GM21515 (cell line): ENCODE data around the gene PDCD6IP.
"Not testable (repeated sequence)": the region's sequence is repeated elsewhere in the genome, so short reads cannot be mapped to it uniquely, and the experiment has no call there.

Experiments
- ATAC-seq: cut with Tn5 transposase; IDR thresholded peaks from one replicate; pipeline ENCODE4 v1.9.1; 2021; ENCODE audit not compliant: unreplicated experiment

The PDCD6IP gene

DNA sequence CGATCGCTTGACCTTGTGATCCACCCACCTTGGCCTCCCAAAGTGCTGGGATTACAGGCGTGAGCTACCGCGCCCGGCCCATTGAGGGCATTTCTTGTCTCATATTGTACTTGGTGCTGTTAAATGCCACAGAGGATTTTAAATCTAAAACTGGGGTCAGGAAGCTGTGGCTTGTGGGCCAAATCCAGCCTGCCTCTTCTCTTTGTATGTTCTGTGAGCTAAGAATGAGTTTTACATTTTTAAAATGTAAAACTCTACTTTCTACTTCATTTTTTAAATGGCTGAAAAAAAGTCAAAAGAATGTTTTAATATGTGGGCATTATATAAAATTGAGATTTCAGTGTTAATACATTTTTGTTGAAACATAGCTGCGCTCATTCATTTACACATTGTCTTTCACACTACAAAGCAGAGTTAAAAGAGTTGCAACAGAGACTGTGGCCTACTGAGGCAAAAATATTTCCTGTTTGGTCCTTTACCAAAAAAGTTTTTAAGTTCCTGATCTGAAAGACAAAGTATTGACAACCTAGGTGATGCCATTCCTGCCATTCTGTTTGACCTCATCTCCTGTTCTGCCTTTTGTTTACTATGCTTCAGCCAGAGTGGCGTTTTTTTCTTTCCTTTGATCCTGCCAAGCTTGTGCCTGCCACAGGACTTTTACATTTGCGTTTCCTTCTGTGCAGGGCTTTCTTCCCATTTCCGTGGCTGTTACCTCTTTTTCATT lies 50.4 kb downstream of the PDCD6IP start:
- ATAC-seq, result no peak

DNA sequence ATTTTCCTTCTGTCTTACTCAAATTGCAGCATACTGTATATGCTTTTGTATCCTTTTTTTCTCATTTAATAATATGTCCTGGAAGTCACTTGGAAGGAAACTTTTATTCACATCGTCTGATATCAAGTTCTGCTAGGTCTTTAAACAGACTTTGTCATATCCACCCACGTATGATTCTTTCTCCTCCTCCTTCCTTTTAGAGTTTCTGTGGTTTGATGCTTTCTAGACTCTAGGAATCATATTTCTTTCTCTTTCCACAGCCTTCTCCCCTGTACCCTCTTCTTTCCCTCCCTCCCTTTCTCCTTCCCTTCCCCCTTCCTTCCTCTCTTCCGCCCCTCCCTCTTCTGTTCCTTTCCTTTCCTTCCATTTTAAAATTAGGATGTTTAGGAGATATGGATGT lies 52.2 kb downstream of the PDCD6IP start:
- ATAC-seq, result not testable (repeated sequence)

DNA sequence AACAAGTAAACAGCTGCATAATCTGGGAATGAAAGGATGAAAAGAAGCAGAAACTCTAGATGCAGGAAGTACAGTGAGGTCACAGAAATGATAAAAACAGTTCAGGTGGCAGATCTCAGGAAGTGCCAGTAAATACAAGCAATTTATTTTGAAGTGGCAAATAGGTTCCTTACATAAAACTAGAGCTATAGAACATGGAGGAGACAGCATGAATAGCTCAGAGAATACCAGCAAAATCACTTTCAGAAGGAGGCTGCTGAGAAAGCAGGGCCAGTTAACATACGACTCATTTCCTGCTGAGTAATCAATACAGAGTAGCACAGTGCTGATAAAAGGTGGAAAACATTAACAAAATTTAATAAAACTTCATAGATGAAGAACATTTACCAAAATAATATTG lies 57.0 kb downstream of the PDCD6IP start:
- not testable (repeated sequence) for ATAC-seq

DNA sequence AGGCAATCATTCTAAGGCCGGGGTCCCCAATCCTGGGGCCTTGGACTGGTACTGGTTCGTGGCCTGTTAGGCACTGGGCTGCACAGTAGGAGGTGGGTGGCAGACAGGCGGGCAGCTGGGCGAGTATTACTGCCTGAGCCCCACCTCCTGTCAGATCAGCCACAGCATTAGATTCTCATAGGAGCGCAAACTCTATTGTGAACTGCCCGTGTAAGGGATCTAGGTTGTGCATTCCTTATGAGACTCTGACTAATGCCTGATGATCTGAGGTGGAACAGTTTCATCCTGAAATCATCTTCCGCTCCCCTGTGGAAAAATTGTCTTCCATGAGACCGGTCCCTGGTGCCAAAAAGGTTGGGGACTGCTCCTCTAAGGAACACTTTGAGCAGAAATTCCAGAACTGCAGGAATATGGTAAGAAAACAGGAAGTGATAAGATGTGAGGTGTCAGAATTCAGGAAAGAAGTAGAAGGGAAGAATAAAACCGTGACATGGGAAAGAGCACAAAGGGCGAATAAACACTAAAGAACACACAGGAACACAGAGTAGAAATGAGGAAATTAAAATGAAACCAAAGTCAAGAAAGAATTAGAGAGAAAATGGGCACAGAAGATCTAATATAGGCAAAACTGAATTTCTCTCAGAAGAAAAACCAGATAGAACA lies 57.6 kb downstream of the PDCD6IP start:
- no peak for ATAC-seq

DNA sequence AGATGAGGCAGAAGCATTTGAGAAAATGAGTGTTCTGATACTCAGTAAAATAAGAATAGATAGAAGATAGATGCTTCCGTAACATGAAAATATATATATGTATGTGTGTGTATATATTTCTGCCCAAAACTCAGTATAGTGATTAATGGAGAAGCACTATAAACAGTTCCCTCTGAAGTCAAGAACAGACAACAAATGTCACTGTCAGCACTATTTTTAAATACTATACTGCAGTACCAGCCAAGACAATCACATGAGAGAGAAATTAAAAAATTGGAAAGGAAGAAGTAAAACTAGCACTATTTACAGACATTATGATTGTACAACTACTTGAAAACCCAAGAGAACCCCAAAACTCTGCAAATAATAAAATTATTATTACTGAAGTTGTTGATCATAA lies 59.3 kb downstream of the PDCD6IP start:
- ATAC-seq, result not testable (repeated sequence)

DNA sequence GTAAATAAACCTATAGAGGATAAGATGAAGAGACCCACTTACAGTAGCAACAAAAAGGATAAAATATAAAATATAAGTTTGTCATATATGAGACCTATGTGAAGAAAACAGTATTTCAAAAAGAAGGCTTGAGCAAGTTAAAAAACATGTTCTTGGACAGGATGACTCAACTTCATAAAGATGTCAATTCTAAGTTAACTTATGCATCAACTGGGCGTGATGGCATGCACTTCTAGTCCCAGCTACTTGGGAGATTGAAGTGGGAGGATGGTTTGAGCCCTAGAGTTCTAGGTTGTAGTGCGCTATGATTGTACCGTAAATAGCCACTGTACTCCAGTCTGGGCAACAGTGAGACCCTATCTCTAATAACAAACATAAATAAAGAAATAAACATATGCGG lies 59.7 kb downstream of the PDCD6IP start:
- ATAC-seq, result no peak

DNA sequence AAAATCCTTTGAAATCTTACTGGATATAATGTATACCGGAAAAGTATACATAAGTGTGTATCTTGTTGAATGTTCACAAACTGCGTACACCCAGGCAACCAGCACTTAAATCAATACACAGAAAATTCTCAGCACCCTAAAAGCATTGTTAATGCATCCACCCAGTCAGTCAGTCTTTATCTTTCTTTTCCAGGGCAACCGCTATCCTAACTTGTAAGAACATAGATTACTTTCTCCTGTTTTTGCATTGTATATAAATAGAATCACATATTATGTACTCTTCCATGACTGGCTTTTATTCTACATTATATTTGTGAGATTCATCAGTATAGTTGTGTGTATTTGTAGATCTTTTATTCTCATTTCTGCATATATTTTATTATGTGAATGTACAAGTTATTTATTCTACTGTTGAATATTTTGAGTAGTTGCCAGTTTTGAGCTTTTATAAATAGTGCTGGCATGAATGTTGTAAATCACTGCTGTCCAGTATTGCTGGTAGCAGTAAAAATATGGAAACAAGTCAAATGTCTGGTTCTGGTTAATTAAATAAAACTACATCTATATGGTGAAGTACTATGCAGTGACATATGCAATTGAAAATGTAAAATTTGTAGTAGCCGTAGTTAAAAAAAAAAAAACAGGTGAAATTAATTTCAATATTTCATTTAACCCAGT lies 62.1 kb downstream of the PDCD6IP start:
- ATAC-seq, result no peak

DNA sequence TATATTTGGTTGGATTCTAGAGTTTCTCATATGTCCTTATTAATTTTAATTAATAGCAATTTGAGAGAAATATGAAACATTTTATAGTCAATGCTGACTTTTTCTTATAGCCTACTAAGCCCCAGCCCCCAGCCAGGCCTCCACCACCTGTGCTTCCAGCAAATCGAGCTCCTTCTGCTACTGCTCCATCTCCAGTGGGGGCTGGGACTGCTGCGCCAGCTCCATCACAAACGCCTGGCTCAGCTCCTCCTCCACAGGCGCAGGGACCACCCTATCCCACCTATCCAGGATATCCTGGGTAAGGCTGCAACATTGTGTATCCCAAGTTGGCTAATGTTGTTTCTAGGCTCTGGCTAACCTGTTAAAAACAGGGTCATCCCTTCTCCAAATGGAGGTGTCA lies 66.7 kb downstream of the PDCD6IP start:
- no peak for ATAC-seq

DNA sequence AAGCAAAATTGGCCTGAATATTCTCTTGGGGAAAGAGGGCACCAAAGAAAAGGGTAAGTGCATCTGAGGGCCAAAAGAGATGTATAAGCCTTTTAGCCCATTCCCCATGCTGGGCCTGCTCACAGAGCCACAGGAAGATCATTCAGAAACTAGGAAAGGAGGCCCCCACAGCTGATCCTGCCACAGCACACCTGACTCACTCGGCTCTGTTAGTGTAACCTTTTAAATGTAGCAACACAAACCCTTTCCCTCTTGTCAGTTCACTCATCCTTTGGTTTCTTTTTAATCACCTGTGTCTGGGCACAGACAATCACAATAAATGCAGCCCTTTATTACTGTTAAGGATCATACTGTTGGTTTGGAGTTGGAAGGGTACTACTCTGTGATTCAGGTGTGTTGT lies 69.9 kb downstream of the PDCD6IP start:
- ATAC-seq, result no peak

DNA sequence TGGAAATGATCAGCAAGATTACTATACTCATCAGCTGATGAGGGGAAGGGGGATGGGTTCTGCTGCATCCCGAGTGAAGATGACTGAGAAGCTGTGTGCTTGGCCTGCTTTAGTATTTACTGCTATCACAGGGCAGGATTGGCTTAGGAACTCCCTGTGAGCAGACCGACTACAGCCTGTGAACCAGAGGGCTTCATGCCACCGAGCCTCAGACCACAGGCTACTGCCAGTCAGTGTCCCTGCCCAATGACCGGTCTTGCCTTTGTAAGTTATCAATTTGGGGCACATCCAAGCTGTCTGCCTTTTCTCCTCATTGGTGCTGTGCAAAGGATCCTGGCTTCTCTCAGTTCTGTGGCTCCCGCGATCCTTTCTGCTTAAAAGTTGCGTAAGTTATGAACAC lies 71.5 kb downstream of the PDCD6IP start:
- ATAC-seq, result no peak

DNA sequence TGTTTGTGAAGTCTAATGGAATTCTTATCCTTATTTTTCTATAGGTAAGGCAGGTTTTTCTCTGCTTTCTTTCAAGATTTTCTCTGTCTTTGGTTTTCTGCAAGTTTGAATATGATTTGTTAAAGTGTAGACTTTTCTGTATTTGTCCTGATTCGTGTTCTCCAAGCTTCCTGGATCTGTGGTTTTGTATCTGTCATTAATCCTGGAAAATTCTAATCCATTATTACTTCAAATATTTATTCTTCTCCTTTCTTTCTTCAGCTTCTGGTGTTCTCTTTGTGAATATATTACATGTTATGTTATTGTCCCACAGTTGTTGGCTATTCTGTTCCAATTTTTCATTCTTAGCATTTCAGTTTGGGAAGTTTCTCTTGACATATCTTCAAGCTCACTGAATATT lies 76.4 kb downstream of the PDCD6IP start:
- ATAC-seq, result no peak

DNA sequence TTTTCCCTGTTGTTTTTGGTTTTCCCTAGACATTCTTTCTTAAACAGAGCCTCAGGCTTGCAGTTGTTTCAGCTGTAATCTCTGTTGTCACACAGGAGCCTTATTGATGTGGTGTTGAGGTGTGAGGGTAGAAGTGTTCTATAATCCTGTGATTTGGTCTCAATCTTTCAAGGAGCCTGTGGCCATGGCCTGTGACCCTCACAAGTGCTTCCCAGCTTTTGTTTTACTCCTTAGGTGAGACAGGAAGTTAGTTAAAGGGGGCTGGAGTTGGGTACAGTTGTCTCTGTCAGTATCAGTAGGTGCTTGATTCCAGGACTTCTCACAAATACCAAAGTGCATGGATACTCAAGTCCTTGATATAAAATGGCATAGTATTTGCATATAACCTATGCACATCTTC lies 77.2 kb downstream of the PDCD6IP start:
- ATAC-seq, result no peak

DNA sequence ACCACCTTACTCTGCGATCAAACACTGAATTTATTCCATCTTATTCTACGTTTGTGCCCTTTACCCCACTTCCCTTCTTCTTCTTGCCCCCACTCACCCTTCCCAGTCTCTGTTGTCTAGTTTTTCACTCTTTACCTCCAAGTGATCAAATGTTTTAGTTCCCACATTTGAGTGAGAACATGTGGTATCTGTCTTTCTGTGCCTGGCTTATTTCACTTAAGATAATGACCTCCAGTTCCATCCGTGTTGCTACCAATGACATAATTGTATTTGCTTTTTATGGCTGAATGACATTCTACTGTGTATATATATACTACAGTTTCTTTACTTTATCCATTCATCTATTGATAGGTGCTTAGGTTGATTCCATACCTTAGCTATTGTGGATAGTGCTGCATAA lies 78.8 kb downstream of the PDCD6IP start:
- ATAC-seq, result no peak

DNA sequence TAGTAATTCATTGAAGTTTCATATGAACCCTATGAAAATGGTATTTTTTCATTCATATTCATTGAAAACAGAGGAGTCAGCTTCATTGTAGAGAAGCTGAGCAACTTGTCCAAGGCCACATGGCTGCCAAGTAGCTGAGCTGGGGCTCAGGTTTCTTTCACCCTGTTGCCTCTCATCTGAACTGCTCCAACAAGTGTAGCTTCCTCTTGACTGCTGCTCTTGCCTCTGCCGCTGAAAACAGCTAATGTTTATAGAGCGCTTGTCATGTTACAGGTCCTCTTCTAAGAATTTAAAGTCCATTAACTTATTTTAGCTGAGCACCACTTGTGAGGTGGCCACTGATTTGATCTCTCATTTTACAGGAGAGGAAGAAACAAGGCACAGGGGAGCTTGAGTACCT lies 81.1 kb downstream of the PDCD6IP start:
- ATAC-seq, result no peak

DNA sequence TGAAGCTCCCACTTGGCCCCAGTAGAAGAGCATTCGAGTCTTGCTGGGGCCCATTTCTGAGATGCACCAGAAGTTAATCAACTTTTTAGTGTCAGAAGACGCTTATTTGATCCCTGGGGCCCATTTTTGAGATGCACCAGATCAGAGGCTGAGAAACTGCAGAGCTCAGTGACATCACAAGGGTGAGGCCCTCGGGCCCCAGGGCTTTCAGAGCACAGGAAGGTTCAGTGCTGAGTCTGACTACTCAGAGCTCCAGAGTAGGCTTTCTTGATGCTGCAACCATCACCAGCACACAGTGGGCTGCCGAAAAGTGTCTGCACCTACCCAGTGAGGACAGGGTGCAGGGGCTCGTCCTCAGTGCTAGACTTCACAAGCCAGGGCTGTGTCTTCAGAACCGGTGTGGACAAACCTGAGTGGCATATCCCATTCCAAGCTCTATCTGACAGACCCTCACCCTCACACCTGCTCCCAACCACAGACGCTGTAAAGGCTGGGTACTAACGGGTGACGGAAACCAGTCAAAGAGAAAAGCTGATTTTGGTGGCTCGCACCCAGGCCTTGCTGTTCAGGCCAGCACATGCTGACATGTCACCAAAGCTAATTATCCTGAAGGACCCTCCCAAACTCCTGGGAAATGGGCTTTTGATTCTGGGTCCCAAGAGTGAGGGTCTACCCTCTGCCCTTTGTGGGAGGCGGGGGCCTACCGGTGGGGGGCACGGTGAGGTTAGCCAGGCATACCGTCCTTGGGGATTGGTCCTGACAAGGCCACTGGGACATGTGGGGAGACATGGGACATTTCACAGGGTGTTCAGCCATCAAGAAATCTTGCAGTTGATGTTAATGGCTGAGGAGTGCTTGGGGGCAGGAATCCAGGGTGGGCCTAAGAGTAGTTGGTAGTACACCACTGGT lies 83.0 kb downstream of the PDCD6IP start:
- no peak for ATAC-seq

DNA sequence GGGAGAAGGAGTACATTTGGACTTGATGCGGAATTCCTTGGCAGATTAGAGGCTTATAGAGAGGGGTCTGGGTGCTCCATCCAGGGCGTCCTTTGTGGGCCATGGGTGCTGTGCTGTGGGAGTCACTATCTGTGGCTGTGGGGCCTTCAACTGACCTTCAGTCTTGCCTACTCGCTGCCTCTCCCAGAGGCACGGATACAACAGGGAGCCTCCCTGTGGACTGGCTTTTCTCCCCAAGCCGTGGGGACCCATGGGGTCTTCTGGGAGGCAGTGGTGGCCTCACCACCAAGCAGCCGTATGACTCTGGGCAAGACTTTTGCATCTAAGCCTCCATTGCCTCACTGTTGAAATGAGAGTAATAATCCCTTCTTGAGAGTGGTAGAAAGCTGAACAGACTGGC lies 83.9 kb downstream of the PDCD6IP start:
- ATAC-seq, result no peak

DNA sequence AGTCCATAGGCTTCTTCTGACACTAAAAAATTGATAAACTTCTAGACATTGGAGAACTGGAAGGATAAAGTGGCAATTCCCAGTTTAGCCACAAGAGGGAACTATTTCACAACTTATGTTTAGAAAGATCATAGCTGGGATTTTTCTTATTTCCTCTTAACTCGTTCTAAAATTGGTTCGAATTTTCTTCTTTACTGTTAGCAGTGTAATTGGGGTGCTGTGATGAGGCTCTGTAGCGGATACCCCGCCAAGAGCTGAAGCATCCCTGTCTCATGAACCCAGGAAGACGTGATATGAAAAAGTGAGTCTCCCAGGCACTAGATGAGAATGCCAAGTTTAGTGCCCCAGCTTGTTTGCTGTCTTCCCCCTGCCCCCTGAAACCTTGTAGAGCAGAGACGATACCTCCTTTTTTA lies 85.1 kb downstream of the PDCD6IP start:
- no peak for ATAC-seq

DNA sequence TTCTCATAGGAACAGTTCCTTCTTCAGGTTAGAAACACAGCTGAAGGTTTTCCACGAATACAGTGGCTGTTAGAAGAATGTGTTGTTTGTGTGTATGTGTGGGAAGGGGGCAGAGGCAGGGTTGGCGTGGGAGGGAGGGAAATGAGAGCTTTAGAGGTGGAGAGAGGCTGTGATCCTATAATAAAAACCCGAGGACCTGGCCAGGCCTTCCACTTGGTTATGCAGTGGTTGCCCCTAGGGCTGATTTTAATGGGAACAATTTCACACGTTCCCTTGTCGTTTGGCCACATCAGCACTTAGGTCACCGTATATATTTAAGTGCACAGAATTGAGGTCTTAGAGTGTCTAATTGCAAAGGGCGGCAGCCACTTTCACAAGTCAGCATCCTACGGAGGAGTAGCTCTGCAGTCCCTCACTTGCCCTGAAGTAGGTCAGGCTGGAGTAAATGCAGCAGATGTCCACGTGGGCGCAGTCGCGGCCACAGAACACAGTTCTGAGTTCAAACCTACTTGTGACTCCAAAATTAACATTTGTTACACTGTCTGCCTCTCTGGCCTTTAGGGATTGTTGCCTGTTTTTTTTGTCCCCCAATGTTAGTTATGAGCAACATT lies 85.6 kb downstream of the PDCD6IP start:
- ATAC-seq, result no peak

DNA sequence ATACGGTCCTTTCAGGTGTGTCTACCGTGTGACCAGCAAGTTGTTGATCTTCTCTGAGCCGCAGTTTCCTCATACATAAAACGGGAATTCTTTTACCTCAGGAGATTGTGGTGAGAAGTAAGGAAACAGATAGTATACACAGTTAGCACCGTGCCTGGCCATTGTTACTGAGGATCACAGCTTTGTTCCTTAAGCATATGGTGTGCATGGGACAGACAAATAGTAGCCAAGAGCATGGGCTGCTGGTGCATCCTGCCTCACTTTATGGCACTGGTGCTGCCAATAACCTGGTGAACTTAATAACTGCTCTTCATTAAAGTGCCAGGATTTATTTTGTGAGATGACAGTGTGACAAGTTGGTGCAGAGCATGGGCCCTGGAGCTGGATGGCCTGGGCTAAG lies 86.3 kb downstream of the PDCD6IP start:
- no peak for ATAC-seq

DNA sequence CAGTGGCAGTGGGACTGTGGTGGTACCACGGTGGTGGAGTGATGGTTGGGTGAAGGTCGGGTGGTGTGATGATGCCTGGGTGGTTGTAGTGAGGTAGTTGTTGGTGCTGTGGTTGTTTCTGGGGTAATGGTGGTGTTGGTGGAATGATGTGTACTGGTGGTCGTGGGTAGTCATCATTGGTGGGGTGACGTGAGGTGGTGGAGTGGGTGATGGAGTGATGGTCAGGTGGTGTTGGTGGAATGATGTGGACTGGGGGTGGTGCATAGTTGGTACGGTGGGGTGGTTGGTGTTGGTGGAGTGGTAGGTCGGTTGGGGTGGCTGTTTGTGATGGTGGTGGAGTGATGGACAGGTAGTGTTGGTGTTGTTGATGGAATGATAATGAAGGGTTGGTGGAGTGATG lies 87.1 kb downstream of the PDCD6IP start:
- ATAC-seq, result no peak

DNA sequence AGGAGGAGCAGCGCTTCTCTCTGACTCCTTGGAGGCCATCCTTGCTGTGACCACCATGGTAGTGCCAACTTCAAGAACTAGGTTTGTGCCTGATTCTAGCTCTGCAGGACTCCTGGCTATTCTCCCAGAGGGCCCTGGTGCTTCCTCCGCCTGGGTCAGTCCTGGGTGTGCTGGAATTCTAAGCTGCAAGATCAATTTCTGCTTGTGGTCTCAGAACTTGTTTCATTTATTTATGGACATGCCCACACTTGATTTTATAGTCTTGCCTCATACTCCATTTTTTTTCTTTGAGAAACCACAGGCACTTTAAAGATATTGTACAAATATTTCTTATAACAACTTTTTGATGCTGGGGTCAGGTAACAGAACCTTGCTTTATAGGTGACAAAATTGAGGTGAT lies 87.6 kb downstream of the PDCD6IP start:
- no peak for ATAC-seq
